H9 (cell line): Measurements from ENCODE around the gene LRCOL1. TPM values are rescaled to one million over a fixed set of nuclear protein-coding genes. Genes with fewer than 3 reads are reported as not detected.

Experiments
- DNase-seq: peaks from one replicate; pipeline ENCODE4 v3.0.0-alpha.2; 2017
- H2AFZ ChIP-seq: one replicate; pipeline ENCODE4 v1.6.1; 2013; ENCODE audit warnings: mild to moderate bottlenecking, low read length, control low read depth, moderate library complexity
- H2AK5ac ChIP-seq: 2 replicates; pipeline ENCODE4 v1.6.1; 2013; ENCODE audit warnings: low read length, control low read depth, mixed read lengths; ENCODE audit not compliant: insufficient read length
- H2BK120ac ChIP-seq: one replicate; pipeline ENCODE4 v1.6.1; 2013; ENCODE audit warnings: low read depth, mild to moderate bottlenecking, low read length, control low read depth, inconsistent platforms; ENCODE audit not compliant: poor library complexity, severe bottlenecking
- H2BK12ac ChIP-seq: 2 replicates; pipeline ENCODE4 v1.6.1; 2013; ENCODE audit warnings: low read length, control low read depth, mixed read lengths, low read depth; ENCODE audit not compliant: insufficient read length
- H2BK15ac ChIP-seq: 2 replicates; pipeline ENCODE4 v1.6.1; 2013; ENCODE audit warnings: low read depth, low read length, control low read depth
- H2BK20ac ChIP-seq: one replicate; pipeline ENCODE4 v1.6.1; 2013; ENCODE audit warnings: low read depth, mild to moderate bottlenecking, low read length, control low read depth, inconsistent platforms; ENCODE audit not compliant: poor library complexity, severe bottlenecking
- H2BK5ac ChIP-seq: 2 replicates; pipeline ENCODE4 v1.6.1; 2013; ENCODE audit warnings: low read length, control low read depth, mixed read lengths; ENCODE audit not compliant: insufficient read length
- H3K14ac ChIP-seq: 2 replicates; pipeline ENCODE4 v1.6.1; 2013; ENCODE audit warnings: low read length, control low read depth; ENCODE audit not compliant: insufficient read depth
- H3K18ac ChIP-seq: 2 replicates; pipeline ENCODE4 v1.6.1; 2013; ENCODE audit warnings: low read depth, mild to moderate bottlenecking, mixed read lengths, low read length, control low read depth; ENCODE audit not compliant: insufficient read length
- H3K23ac ChIP-seq: 2 replicates; pipeline ENCODE4 v1.6.1; 2013; ENCODE audit warnings: low read length, control low read depth, mixed read lengths, low read depth; ENCODE audit not compliant: insufficient read length
- H3K23me2 ChIP-seq: 2 replicates; pipeline ENCODE4 v1.6.1; 2013; ENCODE audit warnings: low read depth, mild to moderate bottlenecking, mixed read lengths, low read length, control low read depth; ENCODE audit not compliant: insufficient read length, poor library complexity, severe bottlenecking
- H3K27ac ChIP-seq: 2 replicates; pipeline ENCODE4 v1.5.1; 2013; ENCODE audit warnings: low read length, control low read depth, mixed read lengths, low read depth; ENCODE audit not compliant: insufficient read length
- H3K27me3 ChIP-seq: 2 replicates; pipeline ENCODE4 v1.6.1; 2013; ENCODE audit warnings: low read length, control low read depth, inconsistent platforms; ENCODE audit not compliant: insufficient read depth
- H3K4ac ChIP-seq: 2 replicates; pipeline ENCODE4 v1.6.1; 2013; ENCODE audit warnings: low read depth, mild to moderate bottlenecking, control low read depth, inconsistent platforms, low read length, moderate library complexity
- H3K4me1 ChIP-seq: 2 replicates; pipeline ENCODE4 v1.6.1; 2013; ENCODE audit warnings: low read length, control low read depth, inconsistent platforms; ENCODE audit not compliant: insufficient read depth
- H3K4me2 ChIP-seq: 2 replicates; pipeline ENCODE4 v1.6.1; 2013; ENCODE audit warnings: low read length, control low read depth, mixed read lengths; ENCODE audit not compliant: insufficient read length, insufficient read depth
- H3K56ac ChIP-seq: 2 replicates; pipeline ENCODE4 v1.6.1; 2013; ENCODE audit warnings: low read depth, mild to moderate bottlenecking, mixed read lengths, low read length, control low read depth; ENCODE audit not compliant: insufficient read length
- H3K79me1 ChIP-seq: 2 replicates; pipeline ENCODE4 v1.6.1; 2013; ENCODE audit warnings: low read depth, mild to moderate bottlenecking, moderate library complexity, low read length, control low read depth, inconsistent platforms; ENCODE audit not compliant: insufficient read depth, poor library complexity, severe bottlenecking
- H3K79me2 ChIP-seq: 2 replicates; pipeline ENCODE4 v1.6.1; 2013; ENCODE audit warnings: low read length, control low read depth, inconsistent platforms; ENCODE audit not compliant: insufficient read depth
- H3K9ac ChIP-seq: 2 replicates; pipeline ENCODE4 v1.6.1; 2013; ENCODE audit warnings: low read length, control low read depth, mixed read lengths; ENCODE audit not compliant: insufficient read length; ENCODE audit errors: extremely low read depth
- H3K9me3 ChIP-seq: one replicate; pipeline ENCODE4 v1.6.1; 2013; ENCODE audit warnings: low read depth, low read length, inconsistent platforms; ENCODE audit not compliant: control insufficient read depth
- H3T11ph ChIP-seq: one replicate; pipeline ENCODE4 v1.6.1; 2013; ENCODE audit warnings: mild to moderate bottlenecking, low read length, control low read depth, inconsistent platforms
- H4K20me1 ChIP-seq: one replicate; pipeline ENCODE4 v1.6.1; 2013; ENCODE audit not compliant: control insufficient read depth, insufficient read length, insufficient read depth
- H4K5ac ChIP-seq: 2 replicates; pipeline ENCODE4 v1.6.1; 2013; ENCODE audit warnings: low read depth, mild to moderate bottlenecking, mixed read lengths, low read length, control low read depth; ENCODE audit not compliant: insufficient read length
- H4K8ac ChIP-seq: replicated peaks from 2 replicates; pipeline ENCODE4 v1.6.1; 2013; ENCODE audit warnings: low read length, control low read depth, mixed read lengths, low read depth; ENCODE audit not compliant: insufficient read length
- H4K91ac ChIP-seq: 2 replicates; pipeline ENCODE4 v1.6.1; 2013; ENCODE audit warnings: low read depth, mild to moderate bottlenecking, moderate library complexity, mixed read lengths, low read length, control low read depth; ENCODE audit not compliant: insufficient read length
- H3K27ac Mint-ChIP-seq, 3 experiments: 2 replicates in 2 of 3; 3 replicates in 1 of 3; pipeline ENCODE4 v1.8.0; 2020 to 2021; ENCODE audit warnings: mixed read lengths in 3 of 3, mild to moderate bottlenecking in 1 of 3, moderate library complexity in 1 of 3
- H3K27me3 Mint-ChIP-seq: 2 replicates; pipeline ENCODE4 v1.8.0; 2021; ENCODE audit warnings: low read depth, mild to moderate bottlenecking, moderate library complexity, mixed read lengths
- H3K36me3 Mint-ChIP-seq, 3 experiments: 2 replicates in 2 of 3; 3 replicates in 1 of 3; pipeline ENCODE4 v1.8.0; 2020 to 2021; ENCODE audit warnings: low read depth in 3 of 3, mixed read lengths in 3 of 3; ENCODE audit not compliant: insufficient read depth in 1 of 3
- H3K4me1 Mint-ChIP-seq, 2 experiments: 2 replicates each; pipeline ENCODE4 v1.8.0; 2020; ENCODE audit warnings: mixed read lengths in 2 of 2
- H3K4me3 Mint-ChIP-seq, 2 experiments: 2 replicates in 1 of 2; 3 replicates in 1 of 2; pipeline ENCODE4 v1.8.0; 2020 to 2021; ENCODE audit warnings: mild to moderate bottlenecking in 2 of 2, mixed read lengths in 2 of 2, moderate library complexity in 1 of 2
- H3K9me3 Mint-ChIP-seq, 2 experiments: 2 replicates in 1 of 2; 3 replicates in 1 of 2; pipeline ENCODE4 v1.8.0; 2020; ENCODE audit warnings: mild to moderate bottlenecking in 2 of 2, mixed read lengths in 2 of 2, moderate library complexity in 1 of 2
- CTCF ChIP-seq: fragments of 200-600 bp; sonication (generic); conservative IDR thresholded peaks from 3 replicates; pipeline ENCODE4 v1.8.0; 2021; ENCODE audit warnings: antibody characterized with exemption, mild to moderate bottlenecking
- WGBS: extraction: QIAGEN DNeasy Blood & Tissue Kit; methylation state at CpG from one replicate; pipeline ENCODE4 v1.1.7; 2013; ENCODE audit warnings: missing lambda C conversion rate, low lambda C conversion rate, mixed read lengths; ENCODE audit not compliant: insufficient read length; ENCODE audit errors: extremely low coverage; 5-methylcytosine and 5-hydroxymethylcytosine counted together
- total RNA-seq: library from RNA; stranded (reverse); gene quantifications from 2 replicates; pipeline ENCODE4 v1.2.1, GENCODE V29; 2021

LRCOL1 gene
- total RNA-seq, 1 experiment from 2014 or later: not detected

GRCh38 chr12:132561427-132562156 is 48.8 kb downstream of the LRCOL1 start:
- H3K4me2 ChIP-seq: peak overlapping the region; percentile 74
- no peak overlapping the region for H3K4ac ChIP-seq
- no peak overlapping the region for H2BK20ac ChIP-seq
- H3K79me1 ChIP-seq: peaks cover 5% of the 10 kb centered on the region
- H2BK15ac ChIP-seq: no peak overlapping the region
- Mint-ChIP-seq H3K27ac (no peak overlapping the region), H3K4me1 (peaks cover 0 to 3% of the 10 kb centered on the region in 2 experiments; a peak in 2 of 4 replicates), H3K9me3 (no peaks in the 10 kb centered on the region), H3K27me3 (peaks cover 45% of the 10 kb centered on the region), H3K4me3 (peak overlapping the region; percentile 77 to 89), H3K36me3 (peaks cover 13 to 21% (median 19%) of the 10 kb centered on the region in 3 experiments)
- H3K79me2 ChIP-seq: peaks cover 11% of the 10 kb centered on the region; the same call in 1 of the 2 replicates
- no CpG with 5 or more reads among the region's 21 CpGs for WGBS
- no peak overlapping the region for H4K91ac ChIP-seq
- H3K18ac ChIP-seq: no peak overlapping the region
- H2BK5ac ChIP-seq: no peak overlapping the region
- H4K8ac ChIP-seq: no peak overlapping the region
- H4K20me1 ChIP-seq: peaks cover 4% of the 10 kb centered on the region
- H3K23ac ChIP-seq: no peak overlapping the region
- H2AFZ ChIP-seq: no peak overlapping the region
- no peaks in the 10 kb centered on the region for H3K4me1 ChIP-seq
- H3K9me3 ChIP-seq: no peaks in the 10 kb centered on the region
- no peak overlapping the region for H2BK12ac ChIP-seq
- H3K27ac ChIP-seq: no peak overlapping the region
- H3K9ac ChIP-seq: no peak overlapping the region
- no peak overlapping the region for H3T11ph ChIP-seq
- peaks cover 4% of the 10 kb centered on the region; the same call in 1 of the 2 replicates for H3K27me3 ChIP-seq
- peak; percentile 79 for DNase-seq
- H3K14ac ChIP-seq: no peak overlapping the region
- peak; percentile 63 for TF ChIP-seq CTCF
- H2AK5ac ChIP-seq: no peak overlapping the region
- no peak overlapping the region for H4K5ac ChIP-seq
- no peak overlapping the region for H2BK120ac ChIP-seq
- no peak overlapping the region for H3K56ac ChIP-seq
- H3K23me2 ChIP-seq: peaks cover 4% of the 10 kb centered on the region
